ENCODE data around the gene ART1. TPM values are rescaled to one million over a fixed set of nuclear protein-coding genes. Genes with fewer than 3 reads are reported as not detected.

Gene ART1
- total RNA-seq, 1 donor from 2014 or later = 5.6 TPM

GRCh38 chr11:3623767-3624458 lies 21.0 kb upstream of the ART1 start:
- H3K36me3 ChIP-seq = no peaks in the 10 kb centered on the region
- DNase-seq (ENCODE audit: low spot score in 2 of 2) = no peak
- no peak for TF ChIP-seq CTCF (IDR thresholded peaks at IDR 0.05)
- H3K27ac ChIP-seq = no peak overlapping the region
- H3K27me3 ChIP-seq = no peaks in the 10 kb centered on the region
- intact Hi-C loops (cut with DNase I) = no loop called here
- H3K4me3 ChIP-seq = no peak overlapping the region
- no peaks in the 10 kb centered on the region for H3K9me3 ChIP-seq
- no peaks in the 10 kb centered on the region for H3K4me1 ChIP-seq

GRCh38 chr11:3626250-3626960 lies 18.5 kb upstream of the ART1 start:
- H3K36me3 ChIP-seq = no peaks in the 10 kb centered on the region
- TF ChIP-seq CTCF (IDR thresholded peaks at IDR 0.05) = no peak
- intact Hi-C loops (cut with DNase I) = no loop called here
- no peaks in the 10 kb centered on the region for H3K27me3 ChIP-seq
- H3K4me1 ChIP-seq = no peaks in the 10 kb centered on the region
- DNase-seq (ENCODE audit: low spot score in 2 of 2) = peak; percentile 24 to 70
- H3K27ac ChIP-seq = no peak overlapping the region
- no peak overlapping the region for H3K4me3 ChIP-seq
- H3K9me3 ChIP-seq = no peaks in the 10 kb centered on the region

- no peaks in the 10 kb centered on the region for H3K9me3 ChIP-seq
- TF ChIP-seq CTCF (IDR thresholded peaks at IDR 0.05) = no peak
Observed at GRCh38 chr11:3627291-3627690, 17.6 kb upstream of the ART1 start.

GRCh38 chr11:3631331-3631730 lies 13.6 kb upstream of the ART1 start:
- intact Hi-C loops (cut with DNase I) = no loop called here
- Histone ChIP-seq H3K27ac (no peak overlapping the region), H3K27me3 (no peaks in the 10 kb centered on the region), H3K4me3 (no peak overlapping the region), H3K36me3 (no peaks in the 10 kb centered on the region), H3K9me3 (no peaks in the 10 kb centered on the region), H3K4me1 (no peaks in the 10 kb centered on the region)
- no peak for TF ChIP-seq CTCF (IDR thresholded peaks at IDR 0.05)
- DNase-seq (ENCODE audit: low spot score in 2 of 2) = no peak

More at GRCh38 chr11:3627291-3627690, 17.6 kb upstream of the ART1 start:
- no peak for DNase-seq (ENCODE audit: low spot score in 2 of 2)
- intact Hi-C loops (cut with DNase I) = no loop called here
- Histone ChIP-seq H3K27ac (no peak overlapping the region), H3K27me3 (no peaks in the 10 kb centered on the region), H3K4me1 (no peaks in the 10 kb centered on the region), H3K4me3 (no peak overlapping the region), H3K36me3 (no peaks in the 10 kb centered on the region)

- intact Hi-C loops (cut with DNase I) = no loop called here
- no peaks in the 10 kb centered on the region for H3K27me3 ChIP-seq
- no peak overlapping the region for H3K4me3 ChIP-seq
- no peaks in the 10 kb centered on the region for H3K9me3 ChIP-seq
- H3K36me3 ChIP-seq = no peaks in the 10 kb centered on the region
- H3K4me1 ChIP-seq = no peaks in the 10 kb centered on the region
- DNase-seq (ENCODE audit: low spot score in 2 of 2) = no peak
- H3K27ac ChIP-seq = no peak overlapping the region
- no peak for TF ChIP-seq CTCF (IDR thresholded peaks at IDR 0.05)
Observed at GRCh38 chr11:3632070-3632660, 12.8 kb upstream of the ART1 start.
